Activated naive CD8-positive, alpha-beta T cell treated with anti-CD3 and anti-CD28 coated beads, Interleukin-2, amount 50 U/mL, for 24 hours (primary cell): ENCODE results near the gene BANK1.
"Not testable (repeated sequence)": the region's sequence is repeated elsewhere in the genome, so short reads cannot be mapped to it uniquely, and the experiment has no call there.

Source experiments
- ATAC-seq: fragments of 150-1000 bp; cut with Tn5 transposase; one replicate; pipeline ENCODE4 v1.10.0; 2021
- DNase-seq: peaks from one replicate; pipeline ENCODE4 v3.0.0; 2021
- H3K27ac Mint-ChIP-seq: one replicate; pipeline ENCODE4 v1.8.0; 2021; ENCODE audit warnings: mild to moderate bottlenecking, mixed read lengths
- H3K27me3 Mint-ChIP-seq: one replicate; pipeline ENCODE4 v1.8.0; 2021; ENCODE audit warnings: mixed read lengths
- H3K36me3 Mint-ChIP-seq: one replicate; pipeline ENCODE4 v1.8.0; 2021; ENCODE audit warnings: low read depth, mixed read lengths
- H3K4me1 Mint-ChIP-seq: one replicate; pipeline ENCODE4 v1.8.0; 2021; ENCODE audit warnings: mixed read lengths
- H3K4me3 Mint-ChIP-seq: one replicate; pipeline ENCODE4 v1.8.0; 2021; ENCODE audit warnings: mild to moderate bottlenecking, moderate library complexity, mixed read lengths
- H3K9me3 Mint-ChIP-seq: one replicate; pipeline ENCODE4 v1.8.0; 2021; ENCODE audit warnings: mixed read lengths

The BANK1 gene

GRCh38 chr4:101886826-101887225, 96.3 kb downstream of the BANK1 start:
- Mint-ChIP-seq H3K36me3 (peaks cover 2% of the 10 kb centered on the region), H3K4me3 (no peak overlapping the region)
- ATAC-seq: no peak

DNA sequence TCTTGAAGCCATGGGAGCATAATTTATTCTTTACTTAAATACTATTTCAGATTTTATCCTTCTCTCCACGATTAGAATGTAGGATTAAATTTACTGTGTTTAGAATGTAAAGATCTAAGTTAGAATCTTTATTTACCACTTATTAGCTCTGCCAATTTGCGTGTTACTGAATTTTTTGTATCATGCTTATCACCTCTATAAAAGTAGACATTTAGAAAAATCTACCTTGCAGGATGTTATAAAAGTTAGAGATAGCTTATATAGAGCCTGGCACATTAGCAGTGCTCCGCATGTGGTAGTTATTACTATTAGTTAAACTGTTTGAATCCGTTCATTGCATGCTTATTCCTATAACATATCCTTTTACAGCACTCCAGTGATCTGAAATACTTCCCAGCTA, 97.9 kb downstream of the BANK1 start:
- Mint-ChIP-seq H3K9me3 (peaks cover 11% of the 10 kb centered on the region), H3K27me3 (no peaks in the 10 kb centered on the region), H3K27ac (no peak overlapping the region), H3K4me3 (no peak overlapping the region), H3K36me3 (peaks cover 2% of the 10 kb centered on the region), H3K4me1 (no peaks in the 10 kb centered on the region)
- DNase-seq (no peak), ATAC-seq (no peak)

More at GRCh38 chr4:101886826-101887225, 96.3 kb downstream of the BANK1 start:
- Mint-ChIP-seq H3K4me1 (no peaks in the 10 kb centered on the region), H3K27ac (no peak overlapping the region), H3K27me3 (no peaks in the 10 kb centered on the region), H3K9me3 (peaks cover 11% of the 10 kb centered on the region)
- DNase-seq: no peak

DNA sequence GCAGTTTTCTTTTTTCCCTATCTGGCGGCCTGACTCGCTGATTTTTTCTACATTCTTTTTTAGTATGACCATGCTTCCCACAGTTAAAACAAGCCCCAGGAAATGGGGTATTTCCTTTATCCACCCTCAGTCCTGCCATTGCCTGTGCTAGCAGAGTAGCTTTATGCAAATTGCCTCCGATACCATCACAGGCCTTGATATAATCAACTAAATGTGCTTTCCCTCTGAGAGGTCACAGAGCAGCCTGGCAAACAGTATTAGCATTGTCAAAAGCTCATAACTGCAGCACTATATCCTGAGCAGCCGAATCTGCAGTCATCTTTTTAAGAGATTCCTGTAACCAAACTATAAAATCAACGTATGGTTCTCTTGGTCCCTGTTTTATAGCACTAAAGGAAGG, 115.0 kb downstream of the BANK1 start:
- not testable (repeated sequence) for H3K36me3 Mint-ChIP-seq, DNase-seq, H3K27ac Mint-ChIP-seq, H3K4me1 Mint-ChIP-seq, H3K4me3 Mint-ChIP-seq, H3K9me3 Mint-ChIP-seq, ATAC-seq, H3K27me3 Mint-ChIP-seq

DNA sequence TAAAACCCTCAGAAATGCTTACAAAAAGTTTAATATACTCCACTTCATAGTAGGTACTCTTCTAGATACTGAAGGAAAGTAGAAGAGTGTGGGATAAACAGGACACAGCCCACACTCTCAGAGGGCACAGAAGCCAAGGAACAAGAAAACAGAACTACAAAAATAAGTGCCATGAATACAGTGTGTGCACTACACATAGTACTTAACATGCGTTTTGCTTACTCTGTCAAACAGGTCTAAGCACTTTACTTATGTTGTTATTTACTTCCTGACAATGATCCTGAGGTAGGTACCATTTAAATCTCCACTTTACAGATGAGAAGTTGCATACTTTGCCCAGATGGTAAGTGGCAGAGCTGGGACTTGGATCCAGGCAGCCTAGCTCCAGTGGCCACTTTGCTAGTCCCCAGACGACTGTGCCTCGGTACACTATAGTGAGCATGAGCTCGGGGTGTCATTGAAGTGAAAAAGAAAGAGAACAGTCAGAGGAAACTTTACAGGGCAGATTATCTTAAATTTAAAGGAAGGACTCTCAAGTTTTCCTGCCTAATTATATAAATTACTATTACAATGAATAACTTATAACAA, 120.3 kb downstream of the BANK1 start:
- DNase-seq (no peak), ATAC-seq (no peak)
- no peak overlapping the region for H3K4me3 Mint-ChIP-seq
- H3K4me1 Mint-ChIP-seq: no peaks in the 10 kb centered on the region
- H3K9me3 Mint-ChIP-seq: peaks cover 5% of the 10 kb centered on the region
- peaks cover 1% of the 10 kb centered on the region for H3K27me3 Mint-ChIP-seq
- H3K27ac Mint-ChIP-seq: no peak overlapping the region
- peaks cover 2% of the 10 kb centered on the region for H3K36me3 Mint-ChIP-seq

- no peak overlapping the region for H3K27ac Mint-ChIP-seq
- peaks cover 5% of the 10 kb centered on the region for H3K9me3 Mint-ChIP-seq
- H3K36me3 Mint-ChIP-seq: peaks cover 2% of the 10 kb centered on the region
- ATAC-seq: no peak
- no peak for DNase-seq
- H3K4me1 Mint-ChIP-seq: no peaks in the 10 kb centered on the region
- no peak overlapping the region for H3K4me3 Mint-ChIP-seq
- H3K27me3 Mint-ChIP-seq: peaks cover 1% of the 10 kb centered on the region
Observed at GRCh38 chr4:101911616-101912015, 121.1 kb downstream of the BANK1 start.

DNA sequence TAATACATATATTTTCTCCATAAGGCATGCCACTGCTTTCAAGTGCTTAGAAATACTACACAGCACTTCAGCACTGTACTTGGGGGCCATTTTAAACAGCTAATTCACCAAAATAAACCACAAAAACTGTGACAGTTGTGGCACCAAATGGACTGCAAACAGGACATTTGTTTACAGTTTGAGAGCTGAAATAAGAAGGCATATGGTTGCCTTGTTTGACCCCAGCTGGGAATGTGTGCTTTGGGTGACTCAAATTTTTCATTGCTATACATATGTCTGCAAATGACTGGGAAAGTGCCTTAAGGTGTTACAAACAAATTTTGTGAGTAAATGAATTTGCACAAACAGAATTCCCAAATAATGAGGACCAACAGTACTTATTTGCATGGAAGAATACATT, 124.2 kb downstream of the BANK1 start:
- Mint-ChIP-seq H3K9me3 (peaks cover 5% of the 10 kb centered on the region), H3K27me3 (no peaks in the 10 kb centered on the region), H3K27ac (no peak overlapping the region), H3K4me3 (no peak overlapping the region), H3K36me3 (peaks cover 2% of the 10 kb centered on the region), H3K4me1 (no peaks in the 10 kb centered on the region)
- ATAC-seq: no peak
- no peak for DNase-seq

GRCh38 chr4:101919373-101919977, 128.9 kb downstream of the BANK1 start:
- ATAC-seq (no peak), DNase-seq (no peak)
- Mint-ChIP-seq H3K36me3 (no peaks in the 10 kb centered on the region), H3K9me3 (no peaks in the 10 kb centered on the region), H3K4me3 (no peak overlapping the region), H3K27me3 (no peaks in the 10 kb centered on the region), H3K4me1 (no peaks in the 10 kb centered on the region), H3K27ac (no peak overlapping the region)

DNA sequence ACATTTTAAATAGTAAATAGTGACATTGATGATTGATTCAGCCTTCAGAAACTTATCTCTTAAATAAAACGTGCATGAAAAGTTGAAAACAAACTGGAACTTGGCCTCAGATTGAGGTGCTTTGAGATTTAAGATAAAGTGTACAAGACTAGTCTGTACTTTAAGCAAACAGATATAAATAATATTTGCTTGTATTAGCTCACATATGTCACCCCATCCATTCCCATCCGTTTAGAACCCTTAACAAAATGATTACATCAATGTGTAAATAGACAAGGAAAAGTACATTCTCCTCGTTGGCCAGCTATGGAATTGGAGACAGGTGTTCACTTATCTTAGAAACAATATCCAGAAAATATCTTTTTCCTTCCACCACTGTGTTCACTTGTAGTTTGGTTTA, 130.8 kb downstream of the BANK1 start:
- no peak overlapping the region for H3K27ac Mint-ChIP-seq
- H3K4me3 Mint-ChIP-seq: no peak overlapping the region
- no peaks in the 10 kb centered on the region for H3K27me3 Mint-ChIP-seq
- no peak for DNase-seq
- no peak for ATAC-seq
- H3K4me1 Mint-ChIP-seq: no peaks in the 10 kb centered on the region
- no peaks in the 10 kb centered on the region for H3K9me3 Mint-ChIP-seq
- no peaks in the 10 kb centered on the region for H3K36me3 Mint-ChIP-seq

GRCh38 chr4:101931619-101932018, 141.1 kb downstream of the BANK1 start:
- no peak overlapping the region for H3K27ac Mint-ChIP-seq
- no peaks in the 10 kb centered on the region for H3K36me3 Mint-ChIP-seq
- ATAC-seq (no peak), DNase-seq (no peak)
- H3K4me3 Mint-ChIP-seq: no peak overlapping the region
- no peaks in the 10 kb centered on the region for H3K27me3 Mint-ChIP-seq
- H3K9me3 Mint-ChIP-seq: peaks cover 2% of the 10 kb centered on the region
- H3K4me1 Mint-ChIP-seq: no peaks in the 10 kb centered on the region

DNA sequence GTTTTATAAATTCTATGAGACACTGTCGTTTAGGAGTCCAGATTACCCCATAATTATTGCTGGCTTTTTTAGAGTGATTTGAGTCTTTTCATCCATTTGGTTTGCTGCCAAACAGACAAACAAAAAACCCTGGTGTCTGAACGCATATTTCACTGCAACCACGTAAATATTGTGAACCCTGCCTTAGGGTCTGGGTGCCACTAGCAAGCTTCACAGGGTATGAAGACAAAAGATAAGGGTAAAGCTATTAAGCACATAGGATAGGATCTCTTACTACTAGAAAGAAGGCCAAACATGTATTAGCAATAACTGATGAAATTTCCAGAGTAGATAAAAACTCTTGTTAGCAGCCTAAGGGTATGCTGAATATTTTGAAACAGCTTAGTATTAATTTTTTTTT, 143.3 kb downstream of the BANK1 start:
- H3K4me3 Mint-ChIP-seq: no peak overlapping the region
- ATAC-seq (no peak), DNase-seq (no peak)
- H3K9me3 Mint-ChIP-seq: peaks cover 11% of the 10 kb centered on the region
- H3K27ac Mint-ChIP-seq: no peak overlapping the region
- no peaks in the 10 kb centered on the region for H3K4me1 Mint-ChIP-seq
- H3K36me3 Mint-ChIP-seq: no peaks in the 10 kb centered on the region
- H3K27me3 Mint-ChIP-seq: no peaks in the 10 kb centered on the region

DNA sequence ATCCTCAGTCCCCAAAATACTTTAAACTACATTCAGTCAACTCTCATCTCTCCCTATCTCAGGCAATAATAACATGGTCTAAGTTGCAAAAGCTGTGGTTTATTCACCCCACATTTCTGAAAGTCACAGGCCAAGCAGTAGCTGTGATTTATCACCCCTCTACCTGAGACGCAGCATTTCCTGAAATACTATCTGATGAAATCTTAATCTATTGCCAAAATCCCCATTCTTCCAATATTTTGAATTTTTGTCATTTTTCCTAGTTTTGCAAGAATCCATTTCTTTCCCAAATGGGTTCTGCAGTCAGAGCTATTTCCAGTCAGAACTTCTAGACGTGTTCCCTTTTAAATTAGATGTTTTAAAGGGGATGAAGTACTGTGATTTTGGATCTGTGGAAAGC, 148.3 kb downstream of the BANK1 start:
- no peak overlapping the region for H3K4me3 Mint-ChIP-seq
- ATAC-seq: no peak
- H3K27ac Mint-ChIP-seq: no peak overlapping the region
- no peaks in the 10 kb centered on the region for H3K36me3 Mint-ChIP-seq
- H3K9me3 Mint-ChIP-seq: peaks cover 11% of the 10 kb centered on the region
- H3K4me1 Mint-ChIP-seq: no peaks in the 10 kb centered on the region
- no peak for DNase-seq
- H3K27me3 Mint-ChIP-seq: no peaks in the 10 kb centered on the region

DNA sequence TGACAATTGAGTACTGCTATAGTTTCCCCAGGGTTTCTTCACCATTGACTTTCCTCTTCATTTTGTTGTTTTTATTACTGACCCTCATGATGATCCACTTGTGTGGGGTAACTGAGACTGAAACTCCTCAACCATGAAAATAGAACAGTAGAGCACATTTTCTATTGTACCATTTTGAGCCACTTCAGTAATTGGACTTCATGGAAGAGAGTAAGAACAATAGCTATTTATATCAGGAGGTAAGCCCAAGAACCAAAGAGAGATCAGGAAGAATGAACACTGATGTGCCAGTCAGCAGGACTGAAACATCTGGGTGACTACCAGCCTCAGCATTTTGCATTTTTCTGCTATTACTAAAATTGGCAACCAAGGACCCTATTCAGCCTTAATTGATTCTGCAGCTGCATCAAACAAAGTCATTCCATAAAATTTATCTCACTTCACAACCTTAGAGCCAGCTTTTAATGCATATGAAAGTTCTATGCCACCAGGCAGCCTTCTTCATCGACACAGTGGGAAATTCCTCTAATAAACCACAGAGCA, 151.4 kb downstream of the BANK1 start:
- DNase-seq (no peak), ATAC-seq (no peak)
- Mint-ChIP-seq H3K36me3 (no peaks in the 10 kb centered on the region), H3K27me3 (no peaks in the 10 kb centered on the region), H3K4me1 (no peaks in the 10 kb centered on the region), H3K4me3 (no peak overlapping the region), H3K27ac (no peak overlapping the region), H3K9me3 (peaks cover 6% of the 10 kb centered on the region)

DNA sequence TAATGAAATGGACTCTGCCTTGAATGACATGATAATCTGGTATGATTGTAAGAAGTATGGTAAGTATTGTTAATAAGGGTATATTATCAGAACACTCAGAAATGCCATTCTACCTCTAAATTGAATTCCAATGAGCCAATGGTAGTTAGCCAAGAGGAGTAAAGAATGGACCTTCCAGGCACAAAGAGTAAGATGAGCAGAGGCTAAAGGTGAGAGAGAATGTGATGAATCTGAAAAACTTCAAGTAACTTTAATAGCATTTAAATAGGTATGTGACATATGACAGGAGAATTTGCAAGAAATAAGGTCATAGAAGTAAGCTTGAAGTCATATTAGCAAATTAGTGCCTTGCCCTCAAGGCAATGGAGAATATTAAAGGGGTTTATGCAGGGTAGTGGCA, 152.4 kb downstream of the BANK1 start:
- Mint-ChIP-seq H3K4me3 (no peak overlapping the region), H3K9me3 (no peaks in the 10 kb centered on the region), H3K36me3 (no peaks in the 10 kb centered on the region), H3K4me1 (no peaks in the 10 kb centered on the region), H3K27ac (no peak overlapping the region), H3K27me3 (no peaks in the 10 kb centered on the region)
- DNase-seq (no peak), ATAC-seq (no peak)

DNA sequence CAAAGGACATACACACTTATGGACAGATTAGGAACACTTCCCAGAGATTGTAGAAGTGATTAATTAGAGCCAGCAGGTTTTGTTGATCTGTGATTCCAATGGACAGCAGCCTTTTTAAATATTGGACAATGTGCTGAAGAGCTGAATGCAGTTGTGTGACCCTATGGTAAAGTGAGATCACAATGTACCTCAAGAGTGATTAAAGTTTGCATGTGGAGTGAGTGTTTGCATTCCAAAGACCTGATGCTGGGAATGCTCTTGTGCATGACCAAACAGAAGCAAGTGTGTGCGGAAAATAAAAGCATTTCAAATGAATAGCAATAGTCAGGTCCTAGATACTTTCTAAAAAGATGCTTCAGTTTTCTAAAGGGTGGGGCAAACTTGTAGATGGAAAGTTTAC, 154.1 kb downstream of the BANK1 start:
- no peaks in the 10 kb centered on the region for H3K27me3 Mint-ChIP-seq
- no peak for ATAC-seq
- no peak overlapping the region for H3K4me3 Mint-ChIP-seq
- H3K36me3 Mint-ChIP-seq: no peaks in the 10 kb centered on the region
- no peaks in the 10 kb centered on the region for H3K4me1 Mint-ChIP-seq
- H3K9me3 Mint-ChIP-seq: no peaks in the 10 kb centered on the region
- no peak for DNase-seq
- H3K27ac Mint-ChIP-seq: no peak overlapping the region

- no peak for ATAC-seq
- Mint-ChIP-seq H3K9me3 (no peaks in the 10 kb centered on the region), H3K4me1 (no peaks in the 10 kb centered on the region)
Observed at GRCh38 chr4:101948055-101948454, 157.5 kb downstream of the BANK1 start.

More at GRCh38 chr4:101948055-101948454, 157.5 kb downstream of the BANK1 start:
- Mint-ChIP-seq H3K27me3 (no peaks in the 10 kb centered on the region), H3K27ac (no peak overlapping the region), H3K4me3 (no peak overlapping the region), H3K36me3 (no peaks in the 10 kb centered on the region)
- no peak for DNase-seq
